Inferior parietal cortex (tissue), 1 donor: ENCODE measurements around the gene RUSC2.
"Not testable (repeated sequence)": the region's sequence is repeated elsewhere in the genome, so short reads cannot be mapped to it uniquely, and the experiment has no call there.

ENCODE experiments used
- DNase-seq: peaks from one replicate; pipeline ENCODE4 v3.0.0-alpha.2; 2016; ENCODE audit errors: extremely low spot score

RUSC2 gene

DNA sequence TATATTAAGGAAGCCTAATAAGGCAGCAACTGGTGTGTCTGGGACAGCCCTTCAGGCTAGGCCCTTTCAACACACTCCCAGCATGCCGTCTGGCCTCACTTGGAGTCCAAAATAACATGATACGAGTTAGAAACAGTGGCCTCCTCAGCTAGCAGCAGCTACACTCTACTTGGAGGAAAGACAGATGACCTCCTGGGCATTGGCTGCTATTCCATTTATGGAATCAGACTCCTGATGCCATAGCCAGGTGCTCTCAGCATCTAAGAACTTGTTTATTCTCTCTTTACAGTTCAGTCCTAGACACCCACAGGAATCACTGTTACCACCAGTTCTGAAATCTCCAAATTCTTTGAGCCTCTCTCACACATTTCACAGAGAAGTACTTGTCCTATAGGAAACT is 31.8 kb downstream of the RUSC2 start:
- no peak for DNase-seq

GRCh38 chr9:35522187-35522586 is 32.3 kb downstream of the RUSC2 start:
- no peak for DNase-seq

GRCh38 chr9:35522700-35523099 is 32.8 kb downstream of the RUSC2 start:
- DNase-seq = no peak

DNA sequence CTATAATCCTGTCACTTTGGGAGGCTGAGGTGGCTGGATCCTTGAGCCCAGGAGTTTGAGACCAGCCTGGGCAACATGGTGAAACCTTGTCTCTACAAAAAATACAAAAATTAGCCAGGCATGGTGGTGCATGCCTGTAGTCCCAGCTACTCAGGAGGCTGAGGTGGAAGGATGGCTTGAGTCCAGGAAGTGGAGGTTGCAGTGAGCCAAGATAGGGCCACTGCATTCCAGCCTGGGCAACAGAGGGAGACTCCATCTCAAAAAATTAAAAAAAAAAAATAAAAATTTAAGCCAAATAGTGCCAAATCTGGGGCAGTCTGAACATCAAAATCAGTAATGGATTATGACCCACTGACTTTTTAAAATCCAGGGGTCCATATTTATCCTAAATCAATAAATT is 33.6 kb downstream of the RUSC2 start:
- DNase-seq = not testable (repeated sequence)

DNA sequence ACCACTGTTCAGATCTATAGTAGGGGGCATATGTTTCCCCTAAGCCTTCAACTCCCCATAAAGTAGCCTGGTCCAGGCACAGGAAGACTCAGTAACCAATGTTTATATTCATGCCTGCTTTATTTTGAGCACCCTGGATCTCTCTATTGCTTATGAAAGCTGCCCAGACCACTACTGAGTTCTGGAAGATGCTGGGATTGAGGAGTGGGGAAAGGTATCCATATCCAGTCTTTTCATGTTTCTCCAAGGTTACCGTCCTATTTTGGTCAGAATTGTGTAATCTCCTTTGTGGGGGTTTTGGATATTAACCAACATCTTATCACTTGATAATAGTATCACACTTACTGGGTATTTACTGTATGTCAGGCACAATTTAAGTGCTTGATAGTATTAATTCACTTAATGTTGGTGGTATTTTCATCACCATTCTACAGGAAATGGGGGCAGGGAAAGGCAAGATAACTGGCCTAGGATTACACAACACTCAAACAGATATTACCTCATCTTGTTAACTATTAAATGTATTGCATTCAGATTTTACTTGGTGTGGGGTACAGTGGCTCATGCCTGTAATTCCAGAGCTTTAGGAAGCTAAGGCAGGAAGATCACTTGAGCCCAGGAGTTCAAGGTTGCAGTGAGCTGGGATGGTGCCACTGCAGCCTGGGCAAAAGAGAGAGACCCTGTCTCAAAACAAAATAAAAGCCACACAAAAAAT is 36.3 kb downstream of the RUSC2 start:
- no peak for DNase-seq

DNA sequence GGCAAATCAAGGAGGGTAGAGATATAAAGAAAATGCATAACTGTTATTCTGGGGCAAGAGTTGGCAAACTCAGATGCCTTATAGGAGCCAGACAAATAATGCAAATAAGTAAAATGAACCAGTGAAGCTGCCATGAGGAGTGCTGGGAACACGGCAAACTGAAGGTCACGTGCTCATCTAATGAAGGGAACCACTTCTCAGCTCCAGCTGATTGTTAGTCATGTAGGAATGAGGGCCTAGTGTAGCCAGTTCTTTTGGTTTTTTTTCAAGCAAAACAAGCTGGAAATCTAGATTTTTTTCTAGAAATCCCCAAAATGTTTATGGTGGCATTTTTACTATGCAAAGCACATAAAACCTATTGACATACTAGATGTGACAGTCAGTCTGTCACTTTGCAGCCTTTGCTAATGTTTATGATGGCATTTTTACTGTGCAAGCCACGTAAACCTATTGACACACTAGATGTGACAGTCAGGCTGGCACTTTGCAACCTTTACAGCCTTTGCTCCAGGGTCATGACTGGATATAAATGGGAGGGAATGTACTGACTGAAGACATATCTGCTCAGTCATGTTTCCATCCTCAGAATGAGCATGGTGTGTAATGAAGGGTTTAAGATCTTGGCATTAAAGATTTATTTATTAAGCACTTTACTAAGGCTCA is 39.4 kb downstream of the RUSC2 start:
- DNase-seq = peak; percentile 54

- DNase-seq = no peak
These were observed 43.5 kb downstream of the RUSC2 start for GRCh38 chr9:35533398-35533797.

DNA sequence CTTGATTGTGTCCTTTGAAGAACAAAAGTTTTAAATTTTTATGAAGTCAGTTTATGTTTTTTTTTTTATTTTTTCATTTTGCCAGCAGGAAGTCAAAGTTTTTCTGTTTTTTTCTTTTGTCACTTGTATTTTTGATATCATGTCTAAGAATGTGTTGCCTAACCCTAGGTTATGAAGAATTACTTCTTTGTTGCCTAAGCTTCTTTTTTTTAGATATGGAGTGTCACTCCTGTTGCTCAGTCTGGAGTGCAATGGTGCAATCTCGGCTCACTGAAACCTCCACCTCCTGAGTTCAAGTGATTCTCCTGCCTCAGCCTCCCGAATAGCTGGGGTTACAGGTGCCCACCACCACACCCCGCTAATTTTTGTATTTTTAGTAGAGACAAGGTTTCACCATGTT is 45.0 kb downstream of the RUSC2 start:
- not testable (repeated sequence) for DNase-seq

- DNase-seq = no peak
These were observed 48.0 kb downstream of the RUSC2 start for GRCh38 chr9:35537913-35538312.

- peak; percentile 76 for DNase-seq
These were observed 48.7 kb downstream of the RUSC2 start for GRCh38 chr9:35538361-35539234.
